HCT116 (cell line): ENCODE data around the gene SPEM1. TPM values are rescaled to one million over a fixed set of nuclear protein-coding genes. Genes with fewer than 3 reads are reported as not detected.

ENCODE experiments used
- ATAC-seq: fragments of 200-7000 bp; cut with Tn5 transposase; 2 replicates; pipeline ENCODE4 v1.9.1; 2020; ENCODE audit warnings: mild to moderate bottlenecking, moderate library complexity
- BruUV-seq: library from RNA; stranded (reverse); fragments of 400-500 nt; replicated peaks from 2 replicates; lab custom pipeline; 2021; lab: Mats Ljungman, UMichigan
- CTCF ChIA-PET: fragments of 300-600 bp; sonication (Branson Sonifier 250); formaldehyde crosslinking; loops from one replicate; lab custom pipeline; 2021; ENCODE audit warnings: antibody characterized with exemption; lab: Charles Lee
- POLR2A ChIA-PET: fragments of 300-600, 350-600 bp; sonication (Branson Sonifier 250); formaldehyde crosslinking; loops from one replicate; lab custom pipeline; 2021; ENCODE audit warnings: antibody characterized with exemption; lab: Charles Lee
- RAD21 ChIA-PET, 2 experiments: fragments of 300-600 bp; sonication (Branson Sonifier 250); formaldehyde crosslinking; loops; one replicate each; lab custom pipeline; 2023; ENCODE audit warnings: low total read pairs in 2 of 2; ENCODE audit not compliant: uncharacterized antibody in 2 of 2, unreplicated experiment in 2 of 2, low non-redundant PET in 1 of 2; lab: Charles Lee
- DNase-seq: peaks from one replicate; pipeline ENCODE4 v3.0.0-alpha.2; 2010; ENCODE audit warnings: low read depth, low spot score
- H2AFZ ChIP-seq: fragments of 200-600 bp; shearing (Covaris generic), sonication (generic); 2 replicates; pipeline ENCODE4 v1.6.1; 2017; ENCODE audit warnings: low read depth, mixed run types, mixed read lengths, antibody characterized with exemption, low read length; ENCODE audit not compliant: poor library complexity, severe bottlenecking
- H3K27ac ChIP-seq: 2 replicates; pipeline ENCODE4 v1.5.1; 2012; ENCODE audit warnings: low read depth, low read length
- H3K27me3 ChIP-seq: fragments of 200-600 bp; sonication (generic); 2 replicates; pipeline ENCODE4 v1.6.1; 2016; ENCODE audit warnings: mixed run types, low read length, mixed read lengths; ENCODE audit not compliant: insufficient read depth
- H3K36me3 ChIP-seq, 2 experiments: fragments of 200-500 bp in 1 of 2; fragments of 200-600 bp in 1 of 2; sonication (Bioruptor generic) in 1 of 2; sonication (generic) in 1 of 2; 2 replicates each; pipeline versions ENCODE4 v1.5.1 to v1.6.1; 2014 to 2016; ENCODE audit warnings: low read length in 2 of 2, inconsistent platforms in 1 of 2, mixed read lengths in 1 of 2, mixed run types in 1 of 2; ENCODE audit not compliant: insufficient read depth in 2 of 2, control insufficient read depth in 1 of 2
- H3K4me1 ChIP-seq, 2 experiments: fragments of 200-600 bp in 1 of 2; sonication (generic) in 1 of 2; 2 replicates each; pipeline versions ENCODE4 v1.5.1 to v1.6.1; 2012 to 2017; ENCODE audit warnings: low read length in 2 of 2, inconsistent platforms in 1 of 2, mild to moderate bottlenecking in 1 of 2, mixed read lengths in 1 of 2, mixed run types in 1 of 2, moderate library complexity in 1 of 2; ENCODE audit not compliant: insufficient read depth in 2 of 2, control insufficient read depth in 1 of 2
- H3K4me2 ChIP-seq: fragments of 200-600 bp; sonication (generic); 2 replicates; pipeline ENCODE4 v1.6.1; 2017; ENCODE audit warnings: mixed run types, low read length, mixed read lengths
- H3K4me3 ChIP-seq, 2 experiments: fragments of 200-600 bp in 1 of 2; sonication (generic) in 1 of 2; replicated peaks in 1 of 2; 2 replicates each; pipeline ENCODE4 v1.5.1; 2011 to 2016; ENCODE audit warnings: low read length in 2 of 2, control low read depth in 1 of 2, low read depth in 1 of 2, mild to moderate bottlenecking in 1 of 2, mixed read lengths in 1 of 2, mixed run types in 1 of 2
- H3K79me2 ChIP-seq: fragments of 200-600 bp; sonication (generic); 2 replicates; pipeline ENCODE4 v1.6.1; 2017; ENCODE audit warnings: mild to moderate bottlenecking, mixed run types, low read length, moderate library complexity, mixed read lengths; ENCODE audit not compliant: insufficient read depth
- H3K9ac ChIP-seq: fragments of 200-600 bp; sonication (generic); 2 replicates; pipeline ENCODE4 v1.6.1; 2016; ENCODE audit warnings: low read length, mixed read lengths
- H3K9me2 ChIP-seq: fragments of 200-600 bp; sonication (generic), shearing (Covaris generic); 2 replicates; pipeline ENCODE4 v1.6.1; 2017; ENCODE audit warnings: mixed run types, mild to moderate bottlenecking, moderate library complexity; ENCODE audit not compliant: insufficient read depth
- H3K9me3 ChIP-seq, 2 experiments: fragments of 200-500 bp in 1 of 2; fragments of 200-600 bp in 1 of 2; sonication (Bioruptor generic) in 1 of 2; sonication (generic) in 1 of 2; 2 replicates each; pipeline ENCODE4 v1.6.1; 2014 to 2017; ENCODE audit warnings: low read length in 2 of 2, mixed read lengths in 2 of 2, inconsistent platforms in 1 of 2, low read depth in 1 of 2, mild to moderate bottlenecking in 1 of 2, mixed run types in 1 of 2, moderate library complexity in 1 of 2; ENCODE audit not compliant: control insufficient read depth in 1 of 2, insufficient read depth in 1 of 2
- H4K20me1 ChIP-seq: fragments of 200-600 bp; sonication (generic), shearing (Covaris generic); 2 replicates; pipeline ENCODE4 v1.6.1; 2017; ENCODE audit warnings: mixed run types, mild to moderate bottlenecking, moderate library complexity; ENCODE audit not compliant: insufficient read depth
- CBX3 ChIP-seq: IDR thresholded peaks from 2 replicates; pipeline ENCODE4 v1.6.1; 2012; ENCODE audit warnings: low read depth
- EGR1 ChIP-seq: IDR thresholded peaks from 2 replicates; pipeline ENCODE4 v1.6.1; 2012; ENCODE audit warnings: low read depth
- ELF1 ChIP-seq: IDR thresholded peaks from 2 replicates; pipeline ENCODE4 v1.6.1; 2012; ENCODE audit warnings: low read depth, borderline replicate concordance
- EZH2 ChIP-seq: fragments of 200-600 bp; sonication (generic); IDR thresholded peaks from 2 replicates; pipeline ENCODE4 v1.6.1; 2017; ENCODE audit warnings: antibody characterized with exemption, mixed run types
- FOSL1 ChIP-seq: IDR thresholded peaks from 2 replicates; pipeline ENCODE4 v1.6.1; 2012; ENCODE audit warnings: low read depth
- TCF7L2 ChIP-seq: IDR thresholded peaks from 2 replicates; pipeline ENCODE4 v1.7.0; 2011; ENCODE audit warnings: borderline replicate concordance, inconsistent platforms; ENCODE audit not compliant: insufficient read depth, insufficient read length; ENCODE audit errors: extremely low read depth
- YY1 ChIP-seq: IDR thresholded peaks from 2 replicates; pipeline ENCODE4 v1.6.1; 2011; ENCODE audit warnings: low read length, low read depth, moderate library complexity, mild to moderate bottlenecking; ENCODE audit not compliant: insufficient replicate concordance; ENCODE audit errors: extremely low read depth
- ZNF274 ChIP-seq: fragments of 200-500 bp; sonication (Bioruptor generic); IDR thresholded peaks from 2 replicates; pipeline ENCODE4 v1.6.1; 2014; ENCODE audit warnings: mild to moderate bottlenecking, low read depth, low read length, inconsistent platforms
- intact Hi-C: fragments of 100-400 bp; cut with micrococcal nuclease; formaldehyde crosslinking; loops from 2 replicates; pipeline ENCODE4 v1.10.0; 2022
- total RNA-seq: library from RNA; stranded (reverse); gene quantifications from one replicate; pipeline ENCODE4 v1.2.1, GENCODE V29; 2021; ENCODE audit not compliant: unreplicated experiment
- TF ChIP-seq, protein P1 (sequence below): IDR thresholded peaks from 2 replicates; pipeline ENCODE4 v1.6.1; 2012
- TF ChIP-seq, protein P2 (sequence below): IDR thresholded peaks from 2 replicates; pipeline ENCODE4 v1.6.1; 2011; ENCODE audit warnings: mild to moderate bottlenecking, low read length, moderate library complexity; ENCODE audit not compliant: insufficient replicate concordance; ENCODE audit errors: extremely low read depth
- TF ChIP-seq, protein P3 (sequence below): IDR thresholded peaks from 2 replicates; pipeline ENCODE4 v1.6.1; 2012

Gene SPEM1
- total RNA-seq, 1 experiment from 2014 or later = 0.32 TPM

DNA sequence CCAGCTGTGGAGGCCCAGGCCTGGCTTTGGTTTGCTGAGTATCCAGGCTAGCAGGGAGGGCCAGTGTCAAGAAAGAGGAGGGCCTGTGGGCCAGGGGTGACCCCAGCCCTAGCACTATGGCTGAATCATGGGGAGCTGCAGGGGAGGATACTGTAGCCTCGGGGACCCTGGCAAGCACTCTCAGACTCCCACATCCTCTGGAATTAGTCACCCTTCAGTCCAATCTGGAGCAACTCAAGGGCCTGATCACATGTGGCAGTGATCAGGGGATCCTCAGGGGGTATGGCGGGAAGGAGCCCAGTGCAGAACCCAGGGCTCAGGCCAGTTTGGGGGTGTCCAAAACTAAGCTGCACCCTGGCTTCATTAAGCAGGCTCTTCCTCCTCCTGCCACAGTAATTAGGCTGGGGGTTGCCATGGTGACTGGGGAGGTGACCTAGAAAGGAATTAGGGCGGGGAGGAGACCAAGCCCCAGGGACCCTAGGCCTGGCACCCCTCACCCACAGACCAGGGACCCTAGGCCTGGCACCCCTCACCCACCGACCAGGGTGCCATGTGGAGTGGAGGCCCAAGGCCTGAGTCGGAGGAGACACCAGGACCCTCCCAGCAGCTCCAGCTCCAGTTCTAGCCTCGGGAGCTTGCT is 6.7 kb upstream of the SPEM1 start (continued):
- TF ChIP-seq YY1 (no peak), CBX3 (no peak), ZNF274 (no peak), EZH2 (no peak)
- TF ChIP-seq, protein P1, sequence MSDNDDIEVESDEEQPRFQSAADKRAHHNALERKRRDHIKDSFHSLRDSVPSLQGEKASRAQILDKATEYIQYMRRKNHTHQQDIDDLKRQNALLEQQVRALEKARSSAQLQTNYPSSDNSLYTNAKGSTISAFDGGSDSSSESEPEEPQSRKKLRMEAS = no peak

DNA sequence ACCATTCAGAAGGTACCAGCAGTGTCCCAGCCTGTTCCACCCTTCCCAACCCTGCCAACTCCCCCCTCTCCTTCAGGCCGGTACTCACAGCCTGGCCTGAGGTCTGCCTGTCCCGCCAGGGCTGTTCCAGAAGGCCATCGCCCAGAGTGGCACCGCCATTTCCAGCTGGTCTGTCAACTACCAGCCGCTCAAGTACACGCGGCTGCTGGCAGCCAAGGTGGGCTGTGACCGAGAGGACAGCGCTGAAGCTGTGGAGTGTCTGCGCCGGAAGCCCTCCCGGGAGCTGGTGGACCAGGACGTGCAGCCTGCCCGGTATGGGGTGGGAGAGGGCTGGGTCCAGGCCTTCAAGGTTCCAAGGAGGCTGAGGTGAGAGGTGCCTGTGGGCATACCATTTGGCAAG is 5.3 kb upstream of the SPEM1 start:
- Histone ChIP-seq H3K27ac (no peak overlapping the region), H3K79me2 (no peaks in the 10 kb centered on the region), H3K9me2 (no peaks in the 10 kb centered on the region), H3K9ac (no peak overlapping the region), H3K4me1 (peaks cover 0 to 3% of the 10 kb centered on the region in 2 experiments; a peak in 1 of 4 replicates), H4K20me1 (no peaks in the 10 kb centered on the region), H3K36me3 (peaks cover 3 to 4% of the 10 kb centered on the region in 2 experiments; a peak in 1 of 4 replicates), H3K9me3 (no peaks in the 10 kb centered on the region), H3K27me3 (no peaks in the 10 kb centered on the region), H2AFZ (no peak overlapping the region), H3K4me3 (no peak overlapping the region), H3K4me2 (no peak overlapping the region)
- intact Hi-C loops = no loop called here
- DNase-seq (no peak), ATAC-seq (no peak)
- BruUV-seq = no TSS peak
- ChIA-PET RAD21 (no interaction called here), CTCF (no interaction called here), POLR2A (no interaction called here)
- no peak for TF ChIP-seq ELF1
- no peak for TF ChIP-seq TCF7L2
- TF ChIP-seq, protein P1 = no peak
- TF ChIP-seq, protein P2, sequence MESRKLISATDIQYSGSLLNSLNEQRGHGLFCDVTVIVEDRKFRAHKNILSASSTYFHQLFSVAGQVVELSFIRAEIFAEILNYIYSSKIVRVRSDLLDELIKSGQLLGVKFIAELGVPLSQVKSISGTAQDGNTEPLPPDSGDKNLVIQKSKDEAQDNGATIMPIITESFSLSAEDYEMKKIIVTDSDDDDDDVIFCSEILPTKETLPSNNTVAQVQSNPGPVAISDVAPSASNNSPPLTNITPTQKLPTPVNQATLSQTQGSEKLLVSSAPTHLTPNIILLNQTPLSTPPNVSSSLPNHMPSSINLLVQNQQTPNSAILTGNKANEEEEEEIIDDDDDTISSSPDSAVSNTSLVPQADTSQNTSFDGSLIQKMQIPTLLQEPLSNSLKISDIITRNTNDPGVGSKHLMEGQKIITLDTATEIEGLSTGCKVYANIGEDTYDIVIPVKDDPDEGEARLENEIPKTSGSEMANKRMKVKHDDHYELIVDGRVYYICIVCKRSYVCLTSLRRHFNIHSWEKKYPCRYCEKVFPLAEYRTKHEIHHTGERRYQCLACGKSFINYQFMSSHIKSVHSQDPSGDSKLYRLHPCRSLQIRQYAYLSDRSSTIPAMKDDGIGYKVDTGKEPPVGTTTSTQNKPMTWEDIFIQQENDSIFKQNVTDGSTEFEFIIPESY = no peak
- TF ChIP-seq FOSL1 = no peak
- TF ChIP-seq, protein P3, sequence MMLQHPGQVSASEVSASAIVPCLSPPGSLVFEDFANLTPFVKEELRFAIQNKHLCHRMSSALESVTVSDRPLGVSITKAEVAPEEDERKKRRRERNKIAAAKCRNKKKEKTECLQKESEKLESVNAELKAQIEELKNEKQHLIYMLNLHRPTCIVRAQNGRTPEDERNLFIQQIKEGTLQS = no peak
- TF ChIP-seq EGR1 = no peak
- TF ChIP-seq CBX3 = no peak
